Sigmoid colon (tissue), 4 donors: Measurements from ENCODE around the gene TNFSF15.

Source experiments
- POLR2A ChIP-seq, 2 donors: fragments of 450-650 bp; IDR thresholded peaks; one replicate each; pipeline ENCODE4 v1.6.1; 2016; ENCODE audit warnings: antibody characterized with exemption in 2 of 2, mild to moderate bottlenecking in 2 of 2, moderate library complexity in 2 of 2
- POLR2AphosphoS5 ChIP-seq, 4 donors: sonication (generic); formaldehyde crosslinking; IDR thresholded peaks; one replicate each; pipeline ENCODE4 v1.6.1; 2017; ENCODE audit warnings: antibody characterized with exemption in 4 of 4
- TF ChIP-seq, protein P1 (sequence below), 4 experiments: fragments of 450-650 bp in 3 of 4; fragments of 200-600 bp in 1 of 4; IDR thresholded peaks; one replicate each; pipeline ENCODE4 v1.5.1; 2016 to 2019; ENCODE audit warnings: antibody characterized with exemption in 4 of 4, mild to moderate bottlenecking in 3 of 4, moderate library complexity in 2 of 4

DNA sequence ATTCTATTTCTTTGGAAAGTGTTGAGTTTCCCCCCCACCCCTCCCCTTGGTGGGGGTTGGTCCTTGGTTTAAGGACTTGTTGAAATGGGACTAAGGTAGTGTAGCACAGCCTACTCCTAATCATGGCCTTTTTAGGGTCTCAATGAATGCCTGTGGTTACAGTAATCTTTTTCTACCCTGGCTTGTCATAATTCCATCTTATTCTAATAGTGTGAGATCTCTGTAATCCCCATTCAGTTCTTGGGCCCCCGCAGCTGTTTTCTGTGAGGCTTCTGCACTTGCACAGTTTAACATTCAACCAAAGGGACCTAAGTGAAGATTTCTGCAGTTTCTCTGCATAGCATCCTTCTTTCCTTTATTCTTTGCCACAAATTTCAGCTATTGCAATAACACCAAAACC is 30.7 kb downstream of the TNFSF15 start:
- TF ChIP-seq, protein P1, sequence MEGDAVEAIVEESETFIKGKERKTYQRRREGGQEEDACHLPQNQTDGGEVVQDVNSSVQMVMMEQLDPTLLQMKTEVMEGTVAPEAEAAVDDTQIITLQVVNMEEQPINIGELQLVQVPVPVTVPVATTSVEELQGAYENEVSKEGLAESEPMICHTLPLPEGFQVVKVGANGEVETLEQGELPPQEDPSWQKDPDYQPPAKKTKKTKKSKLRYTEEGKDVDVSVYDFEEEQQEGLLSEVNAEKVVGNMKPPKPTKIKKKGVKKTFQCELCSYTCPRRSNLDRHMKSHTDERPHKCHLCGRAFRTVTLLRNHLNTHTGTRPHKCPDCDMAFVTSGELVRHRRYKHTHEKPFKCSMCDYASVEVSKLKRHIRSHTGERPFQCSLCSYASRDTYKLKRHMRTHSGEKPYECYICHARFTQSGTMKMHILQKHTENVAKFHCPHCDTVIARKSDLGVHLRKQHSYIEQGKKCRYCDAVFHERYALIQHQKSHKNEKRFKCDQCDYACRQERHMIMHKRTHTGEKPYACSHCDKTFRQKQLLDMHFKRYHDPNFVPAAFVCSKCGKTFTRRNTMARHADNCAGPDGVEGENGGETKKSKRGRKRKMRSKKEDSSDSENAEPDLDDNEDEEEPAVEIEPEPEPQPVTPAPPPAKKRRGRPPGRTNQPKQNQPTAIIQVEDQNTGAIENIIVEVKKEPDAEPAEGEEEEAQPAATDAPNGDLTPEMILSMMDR (IDR thresholded peaks at IDR 0.05), result no peak
- TF ChIP-seq POLR2A (IDR thresholded peaks at IDR 0.05), result no peak
- TF ChIP-seq POLR2AphosphoS5 (IDR thresholded peaks at IDR 0.05), result no peak
